ENCODE data around the gene AGBL4.
"Not testable (repeated sequence)": the region's sequence is repeated elsewhere in the genome, so short reads cannot be mapped to it uniquely, and the experiment has no call there.

The AGBL4 gene

GRCh38 chr1:49424782-49425181 lies 599.0 kb downstream of the AGBL4 start:
- DNase-seq = no peak

DNA sequence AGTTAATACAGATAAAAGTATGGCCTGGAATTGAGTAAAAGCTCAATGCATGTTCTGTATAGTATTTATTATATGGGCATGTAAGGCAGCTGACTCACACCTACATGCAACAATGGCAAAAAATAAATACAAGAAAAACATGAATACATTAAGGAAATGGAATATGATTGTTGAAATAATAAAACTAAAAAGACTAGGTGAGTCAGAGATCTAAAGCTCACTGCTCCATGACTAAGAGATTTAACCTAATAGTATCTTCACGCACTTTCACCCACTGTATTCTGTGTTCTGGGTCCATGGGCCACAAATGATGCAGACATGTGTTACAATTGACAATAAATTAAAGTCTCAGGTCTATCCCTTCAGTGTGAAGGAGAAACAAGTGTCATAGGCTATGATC lies 607.0 kb downstream of the AGBL4 start:
- no peak for DNase-seq

DNA sequence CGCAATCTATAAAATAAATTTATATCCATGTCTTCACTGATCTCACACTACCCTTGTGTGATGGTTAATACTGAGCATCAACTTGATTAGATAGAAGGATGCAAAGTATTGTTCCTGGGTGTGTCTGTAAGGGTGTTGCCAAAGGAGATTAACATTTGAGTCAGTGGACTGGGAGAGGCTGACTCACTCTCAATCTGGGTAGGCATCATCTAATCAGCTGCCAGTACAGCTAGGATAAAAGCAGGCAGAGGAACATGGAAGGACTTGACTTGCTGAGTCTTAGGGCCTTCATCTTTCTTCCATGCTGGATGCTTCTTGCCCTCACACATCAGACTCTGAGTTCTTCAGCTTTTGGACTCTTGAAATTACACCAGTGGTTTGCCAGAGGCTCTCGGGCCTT lies 615.4 kb downstream of the AGBL4 start:
- no peak for DNase-seq

- DNase-seq = no peak
These were observed 626.7 kb downstream of the AGBL4 start for GRCh38 chr1:49397086-49397485.

DNA sequence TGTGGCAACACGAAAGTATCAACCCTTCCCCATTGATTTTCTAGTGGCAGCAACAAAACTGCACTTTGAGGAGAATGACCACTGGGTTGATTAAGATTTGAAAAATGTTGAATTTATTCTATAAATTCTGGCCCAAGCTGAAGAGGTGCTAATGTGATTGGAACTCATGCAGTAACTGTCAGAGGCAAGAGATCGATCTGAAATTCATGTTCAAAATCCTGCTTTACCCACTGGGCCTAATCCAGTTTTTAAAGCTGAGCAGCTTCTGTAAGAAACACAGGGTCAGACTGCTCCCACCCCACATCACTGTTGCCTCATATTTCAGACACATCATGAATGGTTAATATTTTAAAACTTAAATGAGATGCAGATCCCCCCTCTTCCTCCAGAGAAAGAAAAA lies 629.6 kb downstream of the AGBL4 start:
- DNase-seq = no peak

- DNase-seq = no peak
These were observed 634.1 kb downstream of the AGBL4 start for GRCh38 chr1:49389699-49390098.

DNA sequence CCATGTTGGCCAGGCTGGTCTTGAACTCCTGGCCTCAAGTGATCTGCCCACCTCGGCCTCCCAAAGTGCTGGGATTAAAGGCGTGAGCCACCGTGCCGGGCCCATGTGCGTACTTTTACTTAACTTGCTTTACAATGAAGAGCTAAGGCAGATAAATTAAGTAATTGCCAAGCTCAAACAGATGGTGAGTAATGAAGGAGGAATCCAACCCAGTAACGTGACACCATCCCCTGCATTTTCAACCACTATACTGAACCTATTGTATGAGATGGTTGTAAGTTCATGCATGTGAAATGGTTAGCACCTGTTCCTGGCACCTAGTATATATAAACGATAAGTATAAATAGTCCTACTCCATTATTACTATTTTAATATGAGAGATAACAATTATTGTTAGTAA lies 659.1 kb downstream of the AGBL4 start:
- no peak for DNase-seq

- no peak for DNase-seq
These were observed 660.1 kb downstream of the AGBL4 start for GRCh38 chr1:49363628-49364027.

GRCh38 chr1:49358036-49358435 lies 665.7 kb downstream of the AGBL4 start:
- no peak for DNase-seq

- DNase-seq = no peak
These were observed 667.2 kb downstream of the AGBL4 start for GRCh38 chr1:49356594-49356993.

GRCh38 chr1:49351768-49352167 lies 672.0 kb downstream of the AGBL4 start:
- DNase-seq = no peak

DNA sequence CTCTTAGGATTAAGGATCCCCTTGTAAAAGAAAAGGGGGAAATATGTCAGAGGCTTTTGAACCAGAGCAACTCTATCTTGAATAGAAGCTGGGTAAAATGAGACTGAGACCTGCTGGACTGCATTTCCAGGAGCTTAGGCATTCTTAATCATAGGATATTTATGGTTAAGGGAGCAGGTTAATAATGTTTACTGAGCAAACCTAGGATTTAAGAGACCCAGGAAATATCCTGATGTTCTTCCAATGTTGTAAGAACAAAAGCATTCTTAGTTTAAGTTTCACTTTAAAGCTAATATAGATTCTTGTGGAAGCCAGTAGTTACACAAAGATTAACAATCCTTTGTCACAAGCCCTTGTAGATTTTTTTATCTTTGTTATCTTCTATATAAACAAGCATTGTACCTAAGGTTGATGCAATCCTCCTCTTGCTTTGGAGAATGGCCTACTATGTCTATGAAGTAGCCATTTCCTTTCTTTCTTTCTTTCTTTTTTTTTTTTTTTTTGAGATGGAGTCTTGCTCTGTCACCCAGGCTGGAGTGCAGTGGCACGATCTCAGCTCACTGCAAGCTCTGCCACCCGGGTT lies 676.9 kb downstream of the AGBL4 start:
- no peak for DNase-seq

- no peak for DNase-seq
These were observed 683.2 kb downstream of the AGBL4 start for GRCh38 chr1:49340576-49340975.

- no peak for DNase-seq
These were observed 684.7 kb downstream of the AGBL4 start for GRCh38 chr1:49339043-49339442.

- DNase-seq = no peak
These were observed 686.5 kb downstream of the AGBL4 start for GRCh38 chr1:49337251-49337650.

DNA sequence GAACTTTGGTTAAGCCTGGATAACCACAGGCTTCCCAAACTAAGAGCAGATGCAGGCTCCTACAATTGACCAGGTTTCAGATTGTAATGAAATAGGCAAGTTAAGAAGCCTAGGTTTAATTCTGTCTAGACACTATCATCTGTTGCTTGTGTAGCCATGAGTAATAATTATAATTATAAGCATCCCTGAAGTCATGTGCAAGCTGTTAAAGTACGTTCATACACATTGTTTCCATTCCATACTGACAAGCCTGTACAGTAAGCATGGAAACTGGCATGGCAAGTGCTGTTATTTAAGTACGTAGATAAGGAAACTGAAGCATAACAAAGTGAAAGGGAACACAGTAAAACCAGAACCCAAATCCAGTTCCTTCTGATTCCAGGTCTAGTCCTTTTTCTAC lies 689.8 kb downstream of the AGBL4 start:
- no peak for DNase-seq

DNA sequence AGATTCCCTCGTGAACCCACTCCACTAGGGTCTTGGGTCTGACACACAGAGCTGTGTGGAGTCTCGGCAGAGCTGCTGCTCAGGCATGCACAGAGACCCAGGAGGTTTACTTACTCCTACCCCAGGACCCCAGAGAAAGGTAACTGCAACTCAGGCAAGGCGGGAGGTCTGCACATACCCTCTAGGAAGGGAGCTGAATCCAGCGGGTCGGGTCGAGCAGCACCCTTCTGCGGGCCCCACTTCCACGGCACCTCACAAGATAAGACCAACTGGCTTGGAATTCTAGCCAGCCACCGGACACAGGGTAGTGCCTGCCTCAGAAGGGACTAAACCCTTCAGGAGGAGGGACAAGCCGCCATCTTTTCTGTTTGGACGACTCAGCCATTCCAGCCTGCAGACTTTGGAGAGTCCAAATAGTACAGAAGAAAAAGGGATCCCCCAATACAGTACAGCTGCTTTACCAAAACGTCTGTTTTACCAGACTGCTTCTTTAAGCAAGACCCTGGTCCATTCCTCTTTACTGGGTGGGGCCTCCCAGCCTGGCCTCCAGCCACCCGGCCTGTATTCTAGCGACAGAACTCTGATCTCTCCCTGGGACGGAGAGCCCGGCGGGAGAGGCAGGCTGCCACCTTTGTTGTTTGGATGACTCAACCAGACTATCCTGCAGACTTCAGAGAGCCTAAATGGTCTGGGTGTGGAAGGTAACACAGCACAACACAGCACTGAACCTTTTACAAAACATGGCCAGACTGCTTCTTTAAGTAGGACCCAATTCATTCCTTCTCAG lies 692.5 kb downstream of the AGBL4 start:
- DNase-seq = no peak

GRCh38 chr1:49323925-49324540 lies 699.7 kb downstream of the AGBL4 start:
- no peak for DNase-seq

- not testable (repeated sequence) for DNase-seq
These were observed 703.3 kb downstream of the AGBL4 start for GRCh38 chr1:49320493-49320892.

DNA sequence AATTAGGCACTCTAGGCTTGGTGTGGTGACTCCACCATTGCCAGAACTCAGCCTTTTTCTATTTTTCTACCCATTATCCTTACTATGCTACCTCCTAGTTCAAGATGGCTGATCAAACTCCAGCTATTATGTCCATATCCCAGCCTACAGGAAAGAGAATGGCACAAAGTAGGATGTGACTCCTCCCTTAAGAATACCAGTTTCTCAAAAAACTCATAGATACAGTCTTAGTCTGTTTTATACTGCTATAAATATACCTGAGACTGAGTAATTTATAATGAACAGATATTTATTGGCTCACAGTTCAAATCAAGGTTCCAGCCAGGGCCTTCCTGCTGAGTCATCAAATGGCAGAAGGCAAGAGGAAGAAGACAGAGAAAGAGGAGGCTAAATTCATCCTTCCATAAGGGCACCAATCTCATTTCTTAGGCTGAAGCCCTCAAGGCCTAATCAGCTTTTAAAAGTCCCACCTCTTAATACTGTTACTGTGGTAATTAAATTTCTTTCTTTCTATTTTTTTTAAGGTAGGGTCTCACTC lies 704.3 kb downstream of the AGBL4 start:
- DNase-seq = no peak

DNA sequence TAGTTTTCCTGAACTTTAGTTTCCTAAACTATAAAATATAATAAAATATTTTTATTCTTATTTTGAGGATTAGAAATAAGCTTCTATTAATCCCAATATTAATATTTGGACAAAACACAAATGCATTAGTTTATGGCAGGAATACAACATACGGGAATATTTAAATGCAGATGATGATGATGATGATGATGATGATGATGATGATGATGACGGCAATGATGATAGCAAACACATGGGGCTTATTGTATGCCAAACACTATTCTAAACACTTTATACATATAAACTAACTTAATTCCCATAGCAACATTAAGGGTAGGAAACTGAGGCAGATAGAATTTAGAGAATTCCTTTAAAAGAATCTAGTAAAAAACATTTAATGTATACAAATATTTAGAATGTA lies 705.5 kb downstream of the AGBL4 start:
- no peak for DNase-seq

DNA sequence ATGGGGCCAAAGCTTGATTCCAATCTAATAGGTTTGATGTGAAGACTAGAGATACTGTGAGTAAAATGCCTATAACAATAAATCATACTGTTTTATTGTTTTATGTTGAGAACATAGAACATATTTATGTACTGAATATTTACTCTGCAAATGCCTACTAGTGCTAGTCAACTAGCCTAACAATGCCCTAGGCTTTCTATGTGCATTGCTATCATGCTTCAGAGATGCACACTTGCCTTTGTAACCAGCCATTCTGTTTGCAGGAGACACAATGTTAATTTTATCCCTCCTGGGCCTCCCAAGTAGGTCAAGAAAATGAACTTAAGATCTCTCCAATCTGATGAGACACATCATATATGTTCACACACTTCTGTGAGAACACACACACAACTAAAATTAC lies 716.3 kb downstream of the AGBL4 start:
- DNase-seq = no peak

GRCh38 chr1:49306507-49307070 lies 717.2 kb downstream of the AGBL4 start:
- no peak for DNase-seq

DNA sequence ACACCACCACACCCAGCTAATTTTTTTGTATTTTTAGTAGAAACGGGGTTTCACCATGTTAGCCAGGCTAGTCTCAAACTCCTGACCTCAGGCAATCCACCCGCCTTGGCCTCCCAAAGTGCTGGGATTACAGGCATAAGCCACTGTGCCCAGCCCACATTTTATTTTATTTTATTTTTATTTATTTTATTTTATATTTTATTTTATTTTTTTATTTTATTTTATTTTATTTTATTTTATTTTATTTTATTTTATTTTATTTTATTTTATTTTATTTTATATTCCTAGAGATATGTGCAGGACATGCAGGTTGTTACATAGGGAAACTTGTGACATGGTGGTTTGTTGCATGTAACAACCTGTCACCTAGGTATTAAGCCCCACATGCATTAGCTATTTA lies 721.4 kb downstream of the AGBL4 start:
- DNase-seq = not testable (repeated sequence)
